Measurements from ENCODE around the gene IFNG.
A peak's percentile ranks its signal among the peaks of the same experiment; 100 is the strongest.

IFNG gene

DNA sequence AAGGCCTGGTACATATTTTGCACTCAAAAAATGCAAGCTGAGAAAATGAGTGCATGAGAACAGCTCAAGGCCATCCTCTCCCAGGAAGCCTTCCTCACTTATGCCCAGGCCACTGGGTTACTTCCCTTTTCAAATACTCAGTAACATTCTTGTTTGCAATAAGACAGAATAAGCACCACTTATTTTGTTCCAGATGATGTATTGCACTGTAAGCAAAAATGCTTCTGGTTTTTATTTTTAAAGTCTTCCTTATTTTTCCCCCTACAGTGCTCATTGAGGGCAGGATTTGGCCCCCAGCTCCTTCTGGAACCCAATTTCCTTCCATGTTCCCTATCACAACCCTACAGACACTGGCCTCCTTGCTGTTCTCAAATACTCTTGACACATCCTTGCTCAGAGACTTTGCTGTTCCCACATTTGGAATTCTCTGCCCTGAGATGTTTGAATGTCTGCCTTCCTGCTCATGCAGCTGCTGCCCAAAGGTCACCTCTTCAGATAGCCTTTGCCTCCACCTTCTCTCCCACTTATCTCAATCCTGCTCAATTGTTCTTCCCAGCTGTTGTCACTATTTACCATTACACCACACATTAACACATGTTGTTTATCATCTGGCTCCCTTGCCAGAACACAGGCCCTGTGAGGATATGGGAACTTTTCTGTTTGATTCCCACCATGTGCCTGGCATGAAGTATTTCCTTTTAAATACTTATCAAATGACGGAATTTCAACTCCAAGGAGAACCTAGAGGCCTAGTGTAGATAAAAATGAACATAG, 49.9 kb downstream of the IFNG start:
- no peak overlapping the region for H3K4me3 ChIP-seq (ENCODE audit: low read length)
- TF ChIP-seq, protein P1, sequence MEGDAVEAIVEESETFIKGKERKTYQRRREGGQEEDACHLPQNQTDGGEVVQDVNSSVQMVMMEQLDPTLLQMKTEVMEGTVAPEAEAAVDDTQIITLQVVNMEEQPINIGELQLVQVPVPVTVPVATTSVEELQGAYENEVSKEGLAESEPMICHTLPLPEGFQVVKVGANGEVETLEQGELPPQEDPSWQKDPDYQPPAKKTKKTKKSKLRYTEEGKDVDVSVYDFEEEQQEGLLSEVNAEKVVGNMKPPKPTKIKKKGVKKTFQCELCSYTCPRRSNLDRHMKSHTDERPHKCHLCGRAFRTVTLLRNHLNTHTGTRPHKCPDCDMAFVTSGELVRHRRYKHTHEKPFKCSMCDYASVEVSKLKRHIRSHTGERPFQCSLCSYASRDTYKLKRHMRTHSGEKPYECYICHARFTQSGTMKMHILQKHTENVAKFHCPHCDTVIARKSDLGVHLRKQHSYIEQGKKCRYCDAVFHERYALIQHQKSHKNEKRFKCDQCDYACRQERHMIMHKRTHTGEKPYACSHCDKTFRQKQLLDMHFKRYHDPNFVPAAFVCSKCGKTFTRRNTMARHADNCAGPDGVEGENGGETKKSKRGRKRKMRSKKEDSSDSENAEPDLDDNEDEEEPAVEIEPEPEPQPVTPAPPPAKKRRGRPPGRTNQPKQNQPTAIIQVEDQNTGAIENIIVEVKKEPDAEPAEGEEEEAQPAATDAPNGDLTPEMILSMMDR (IDR thresholded peaks at IDR 0.05; ENCODE audit: insufficient read depth, low read depth, low read length, missing control alignments), result no peak
- no peak for DNase-seq (ENCODE audit: low read depth)

DNA sequence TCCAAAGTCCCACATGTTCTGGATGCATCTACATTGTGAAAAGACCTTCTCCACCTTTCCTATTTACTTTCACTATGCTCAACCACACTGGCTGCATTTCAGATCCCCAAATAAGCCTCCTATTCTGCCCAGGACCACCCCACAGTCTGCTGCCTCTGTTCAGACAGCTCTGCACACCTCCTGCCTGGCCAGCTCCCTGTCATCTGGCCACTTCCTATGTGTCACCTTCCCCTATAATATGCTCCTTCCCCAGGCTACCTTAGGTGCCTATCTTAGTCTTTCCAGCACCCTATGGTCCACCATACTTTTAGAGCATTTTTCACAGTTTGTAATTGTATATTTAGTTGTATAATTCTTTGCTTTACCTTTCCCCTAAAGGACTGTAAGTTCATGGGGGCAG, 50.5 kb downstream of the IFNG start:
- no peak overlapping the region for H3K4me3 ChIP-seq (ENCODE audit: low read length)
- TF ChIP-seq, protein P1 (IDR thresholded peaks at IDR 0.05; ENCODE audit: insufficient read depth, low read depth, low read length, missing control alignments), result no peak
- DNase-seq (ENCODE audit: low read depth), result no peak

DNA sequence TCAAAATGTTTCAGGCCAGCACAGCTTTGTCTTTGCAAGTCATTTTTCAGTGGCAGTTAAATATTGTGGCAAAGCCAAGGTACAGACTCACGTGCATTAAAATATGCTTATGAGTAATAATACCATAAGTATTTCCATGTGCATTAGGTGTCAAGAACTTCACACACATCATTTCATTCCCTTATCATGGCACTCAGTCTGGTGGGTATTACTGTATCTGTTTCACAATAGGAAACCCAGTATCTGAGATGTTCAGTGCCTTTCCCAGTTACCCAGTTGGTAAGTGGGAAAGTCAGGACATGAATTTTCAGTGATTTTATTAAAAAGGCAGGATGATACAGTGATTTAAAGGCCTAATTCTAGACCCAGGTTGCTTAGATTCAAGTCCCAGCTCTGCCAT, 52.9 kb downstream of the IFNG start:
- DNase-seq (ENCODE audit: low read depth), result no peak
- TF ChIP-seq, protein P1 (IDR thresholded peaks at IDR 0.05; ENCODE audit: insufficient read depth, low read depth, low read length, missing control alignments), result no peak
- H3K4me3 ChIP-seq (ENCODE audit: low read length), result no peak overlapping the region

DNA sequence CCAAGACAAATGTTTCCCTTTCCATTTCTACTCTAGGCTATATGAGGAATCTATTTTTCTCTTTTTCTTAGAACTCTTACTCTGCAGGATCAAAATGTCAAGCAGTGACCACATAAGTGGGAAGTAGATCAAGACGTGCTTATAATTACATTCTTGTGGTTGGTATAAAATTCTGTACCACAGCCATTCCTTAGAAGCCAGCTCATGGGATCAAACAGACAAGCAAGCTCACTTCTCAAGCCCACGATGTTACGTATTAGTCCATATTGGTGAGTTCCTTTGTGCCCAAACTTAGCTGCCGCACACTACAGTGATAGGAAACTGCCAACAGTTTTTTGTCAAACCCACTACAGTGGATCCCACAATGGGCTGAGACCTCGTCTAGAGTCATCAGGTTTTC, 53.4 kb downstream of the IFNG start:
- TF ChIP-seq, protein P1 (IDR thresholded peaks at IDR 0.05; ENCODE audit: insufficient read depth, low read depth, low read length, missing control alignments), result no peak
- DNase-seq (ENCODE audit: low read depth), result peak; percentile 19

More for the DNA sequence above, 53.4 kb downstream of the IFNG start:
- no peak overlapping the region for H3K4me3 ChIP-seq (ENCODE audit: low read length)
